Posterior cingulate gyrus (tissue), 11 donors: ENCODE data around the gene GOLM1.
"Not testable (repeated sequence)": the region's sequence is repeated elsewhere in the genome, so short reads cannot be mapped to it uniquely, and the experiment has no call there.

Experiments
- DNase-seq, 10 donors: peaks; one replicate each; pipeline versions ENCODE4 v3.0.0 to v3.0.0-alpha.2; 2020 to 2021; ENCODE audit warnings: mixed read lengths in 3 of 10
- intact Hi-C: fragments of 100-400 bp; cut with DNase I; formaldehyde crosslinking; loops from one replicate; pipeline ENCODE4 v1.15.1; 2023

Gene GOLM1

GRCh38 chr9:86098824-86099700 lies at the start of gene GOLM1:
GOLM1 (minus strand) TSS chr9:86099558; CDS start chr9:86079320, 20,238 bp downstream.
- DNase-seq: peak in 6 of 10 donors; percentile 26 to 92 (median 47)
- intact Hi-C loops: no loop called here

GRCh38 chr9:86146671-86147070 lies 47.3 kb upstream of the GOLM1 start:
- DNase-seq, intact Hi-C loops: not testable (repeated sequence)

GRCh38 chr9:86145960-86146359 lies 46.6 kb upstream of the GOLM1 start:
- DNase-seq, intact Hi-C loops: not testable (repeated sequence)

- intact Hi-C loops: no loop called here
- DNase-seq: no peak
These were observed 43.6 kb upstream of the GOLM1 start for GRCh38 chr9:86142973-86143372.

GRCh38 chr9:86141843-86142242 lies 42.5 kb upstream of the GOLM1 start:
- DNase-seq: no peak

GRCh38 chr9:86135371-86135770 lies 36.0 kb upstream of the GOLM1 start:
- intact Hi-C loops: no loop called here
- peak in 7 of 10 donors; percentile 12 to 89 (median 43) for DNase-seq

More at GRCh38 chr9:86141843-86142242, 42.5 kb upstream of the GOLM1 start:
- intact Hi-C loops: no loop called here

GRCh38 chr9:86134361-86134760 lies 35.0 kb upstream of the GOLM1 start:
- intact Hi-C loops: no loop called here

GRCh38 chr9:86128235-86128822 lies 29.0 kb upstream of the GOLM1 start:
- DNase-seq: no peak
- intact Hi-C loops: no loop called here

More at GRCh38 chr9:86134361-86134760, 35.0 kb upstream of the GOLM1 start:
- DNase-seq: no peak

GRCh38 chr9:86126998-86127972 lies 27.9 kb upstream of the GOLM1 start:
- DNase-seq: peak in 9 of 10 donors; percentile 17 to 83 (median 30)
- intact Hi-C loops: no loop called here

- intact Hi-C loops: no loop called here
- DNase-seq: no peak
These were observed 23.0 kb upstream of the GOLM1 start for GRCh38 chr9:86122311-86122710.

- intact Hi-C loops: no loop called here
- peak in 1 of 10 donors; percentile 11 for DNase-seq
These were observed 20.1 kb upstream of the GOLM1 start for GRCh38 chr9:86119457-86119856.

GRCh38 chr9:86116425-86116824 lies 17.1 kb upstream of the GOLM1 start:
- peak in 8 of 10 donors; percentile 21 to 92 (median 55) for DNase-seq
- intact Hi-C loops: no loop called here

GRCh38 chr9:86115886-86116285 lies 16.5 kb upstream of the GOLM1 start:
- peak in 1 of 10 donors; percentile 51 for DNase-seq
- intact Hi-C loops: no loop called here

GRCh38 chr9:86112057-86112456 lies 12.7 kb upstream of the GOLM1 start:
- intact Hi-C loops: no loop called here
- peak in 1 of 10 donors; percentile 56 for DNase-seq

GRCh38 chr9:86102626-86103025 lies 3.3 kb upstream of the GOLM1 start:
- intact Hi-C loops: no loop called here
- no peak for DNase-seq

GRCh38 chr9:86099701-86100364 lies 475 bp upstream of the GOLM1 start:
- DNase-seq: peak in 1 of 10 donors; percentile 13
- intact Hi-C loops: no loop called here

- DNase-seq: no peak
- intact Hi-C loops: no loop called here
These were observed 1.7 kb downstream of the GOLM1 start for GRCh38 chr9:86097510-86098224.

- DNase-seq: no peak
- intact Hi-C loops: no loop called here
These were observed 3.0 kb downstream of the GOLM1 start for GRCh38 chr9:86096386-86096785.
